GM12873 (cell line): ENCODE data around the gene PDE4D.

Experiments used
- CTCF ChIP-seq: IDR thresholded peaks from 2 replicates; pipeline ENCODE4 v1.5.1; 2012; ENCODE audit warnings: low read depth, mild to moderate bottlenecking, moderate library complexity, low read length, control low read depth; ENCODE audit not compliant: insufficient read depth; ENCODE audit errors: missing control alignments

The PDE4D gene

GRCh38 chr5:59340637-59341036 lies 552.9 kb downstream of the PDE4D start:
- no peak for TF ChIP-seq CTCF

- TF ChIP-seq CTCF = no peak
These were observed 556.3 kb downstream of the PDE4D start for GRCh38 chr5:59337240-59337639.

- no peak for TF ChIP-seq CTCF
These were observed 558.0 kb downstream of the PDE4D start for GRCh38 chr5:59335544-59335943.

GRCh38 chr5:59333416-59333815 lies 560.1 kb downstream of the PDE4D start:
- no peak for TF ChIP-seq CTCF

GRCh38 chr5:59332236-59332973 lies 561.1 kb downstream of the PDE4D start:
- no peak for TF ChIP-seq CTCF

GRCh38 chr5:59330680-59331079 lies 562.8 kb downstream of the PDE4D start:
- no peak for TF ChIP-seq CTCF

- no peak for TF ChIP-seq CTCF
These were observed 564.7 kb downstream of the PDE4D start for GRCh38 chr5:59328709-59329296.
